GM18517 (cell line): ENCODE data around the gene CHAC2.
"Not testable (repeated sequence)": the region's sequence is repeated elsewhere in the genome, so short reads cannot be mapped to it uniquely, and the experiment has no call there.

Source experiments
- ATAC-seq: cut with Tn5 transposase; IDR thresholded peaks from one replicate; pipeline ENCODE4 v1.9.1; 2021; ENCODE audit warnings: mild to moderate bottlenecking, moderate library complexity; ENCODE audit not compliant: unreplicated experiment

Gene CHAC2

DNA sequence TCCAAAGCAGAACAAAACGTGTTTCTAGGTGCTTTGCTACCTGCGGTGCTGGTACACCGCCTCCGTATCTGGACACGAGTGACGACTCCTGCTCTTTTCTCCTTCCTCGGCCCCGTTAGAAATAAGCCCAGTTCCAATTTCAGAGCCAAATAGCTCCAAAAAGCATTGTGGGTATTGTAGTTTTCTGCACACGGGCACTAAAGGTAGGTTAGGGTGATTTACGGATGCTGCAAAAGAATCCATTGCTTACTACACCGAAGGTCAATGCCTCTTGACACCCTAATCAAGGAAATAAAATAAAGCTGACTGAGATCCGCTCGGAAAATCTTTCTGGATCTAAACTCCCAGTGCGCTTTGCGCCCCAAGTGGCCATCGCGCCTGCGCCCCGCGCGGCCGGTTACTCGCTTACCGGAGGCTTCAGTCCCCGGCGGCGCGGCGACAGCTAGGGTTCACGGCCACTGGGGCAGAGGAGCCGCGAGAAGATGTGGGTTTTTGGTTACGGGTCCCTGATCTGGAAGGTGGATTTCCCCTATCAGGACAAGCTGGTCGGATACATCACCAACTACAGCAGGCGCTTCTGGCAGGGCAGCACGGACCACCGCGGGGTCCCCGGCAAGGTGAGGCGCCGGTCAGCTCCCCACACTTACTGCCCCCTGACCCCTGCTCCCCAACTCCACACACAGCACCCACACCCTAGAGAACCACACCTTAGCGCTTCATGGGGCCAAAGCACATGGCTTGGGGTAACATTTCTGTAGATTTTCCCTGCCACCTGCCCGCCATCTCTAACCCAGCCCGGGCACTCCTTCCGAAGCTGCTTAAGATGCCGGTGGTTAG is at the start of gene CHAC2:
Gene CHAC2 (plus strand): TSS at position 400 of the 837 bp plus-strand sequence. CDS start 83 bp downstream, at position 483.
- peak; percentile 87 for ATAC-seq

DNA sequence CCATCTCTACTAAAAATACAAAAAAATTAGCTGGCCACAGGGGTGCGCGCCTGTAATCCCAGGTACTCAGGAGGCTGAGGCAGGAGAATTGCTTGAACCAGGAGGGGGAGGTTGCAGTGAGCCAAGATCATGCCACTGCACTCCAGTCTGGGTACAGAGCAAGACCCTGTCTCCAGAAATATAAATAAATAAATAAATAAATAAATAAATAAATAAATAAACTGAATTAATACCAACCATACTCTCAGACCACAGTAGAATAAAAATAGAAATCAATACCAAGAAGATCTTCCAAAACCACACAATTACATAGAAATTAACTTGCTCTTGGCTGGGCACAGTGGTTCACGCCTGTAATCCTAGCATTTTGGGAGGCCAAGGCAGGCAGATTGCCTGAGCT is 46.7 kb upstream of the CHAC2 start:
- ATAC-seq = not testable (repeated sequence)

- ATAC-seq = no peak
Observed at GRCh38 chr2:53724536-53724935, 43.1 kb upstream of the CHAC2 start.

DNA sequence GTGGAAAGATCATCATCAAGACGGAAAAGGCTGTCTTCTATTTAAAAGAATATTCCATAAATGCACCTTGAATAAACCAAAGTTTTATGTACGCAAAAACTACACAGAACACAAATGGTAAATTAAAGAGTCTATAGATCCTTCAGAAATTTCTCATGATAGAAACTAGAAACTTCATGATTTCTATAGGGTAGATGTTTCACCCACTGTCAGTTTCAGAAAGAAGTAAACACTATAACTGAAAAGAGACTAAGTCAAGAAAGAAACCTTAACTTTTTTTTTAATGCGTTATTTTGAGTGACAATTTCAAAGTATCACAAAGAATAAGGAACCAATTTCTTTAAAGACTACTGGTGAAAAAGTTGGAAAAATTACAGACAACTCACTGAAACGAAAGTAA is 41.9 kb upstream of the CHAC2 start:
- ATAC-seq = no peak

DNA sequence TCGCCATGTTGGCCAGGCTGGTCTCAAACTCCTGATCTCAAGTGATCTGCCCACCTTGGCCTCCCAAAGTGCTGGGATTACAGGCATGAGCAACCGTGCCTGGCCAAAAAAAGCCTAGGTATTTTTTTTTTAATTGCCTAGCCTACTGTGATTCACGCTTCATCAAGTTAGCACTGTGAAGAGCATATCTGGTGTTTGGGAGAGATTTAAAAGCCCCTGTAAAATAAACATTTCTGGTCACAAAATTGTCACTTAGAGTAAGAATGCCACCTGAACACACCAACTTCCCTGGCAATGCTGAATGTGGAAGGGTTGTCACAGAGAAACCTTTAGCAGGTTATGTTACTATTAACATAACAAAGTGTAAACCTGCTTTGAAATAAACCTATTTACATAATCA is 39.7 kb upstream of the CHAC2 start:
- no peak for ATAC-seq

DNA sequence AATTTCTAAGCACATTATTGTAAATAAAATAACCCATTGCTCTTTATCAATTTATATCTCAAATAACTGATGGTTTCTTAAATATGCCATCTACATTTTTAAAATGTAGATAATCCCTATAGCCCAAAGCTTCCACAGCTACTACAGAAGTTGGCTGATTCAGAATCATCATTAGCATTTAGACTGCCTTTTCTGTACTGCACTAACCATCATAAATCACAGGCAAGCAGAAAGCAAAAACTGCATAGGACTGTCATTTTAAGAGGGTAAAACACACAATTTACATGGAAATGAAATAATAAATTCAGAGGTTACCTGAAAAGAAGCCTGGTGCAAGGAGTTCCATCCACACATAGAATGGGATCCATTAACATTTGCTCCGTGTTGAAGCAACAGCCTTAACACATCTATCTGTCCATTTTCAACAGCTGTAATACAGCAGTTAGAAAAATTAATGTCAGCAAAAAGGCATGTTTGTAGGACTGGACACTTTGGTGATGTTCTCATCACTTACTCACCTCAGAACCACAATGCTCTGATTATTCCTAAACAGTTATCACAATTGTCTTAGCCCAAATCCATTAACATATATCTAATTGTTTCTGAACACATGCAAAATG is 38.4 kb upstream of the CHAC2 start:
- ATAC-seq = no peak

GRCh38 chr2:53737091-53737490 is 30.5 kb upstream of the CHAC2 start:
- no peak for ATAC-seq

GRCh38 chr2:53739032-53739431 is 28.6 kb upstream of the CHAC2 start:
- ATAC-seq = no peak

DNA sequence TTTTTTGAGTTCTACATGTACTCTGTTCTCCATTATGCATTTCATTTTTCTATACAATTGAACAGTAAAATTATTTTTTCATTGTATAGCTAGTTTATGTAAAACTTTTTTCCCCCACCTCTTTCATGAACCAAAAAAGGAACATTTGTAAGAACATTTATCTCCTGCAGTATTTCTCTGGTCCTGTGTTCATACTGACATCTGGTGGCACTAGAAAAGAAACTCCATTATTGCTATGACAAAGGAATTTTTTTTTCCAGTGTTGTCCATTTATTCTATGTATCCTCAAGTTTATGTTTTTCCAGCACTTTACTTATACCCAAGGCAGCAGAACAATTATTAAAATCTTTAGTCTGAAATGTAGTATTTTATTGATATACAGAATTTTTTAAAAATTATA is 27.4 kb upstream of the CHAC2 start:
- ATAC-seq = no peak

DNA sequence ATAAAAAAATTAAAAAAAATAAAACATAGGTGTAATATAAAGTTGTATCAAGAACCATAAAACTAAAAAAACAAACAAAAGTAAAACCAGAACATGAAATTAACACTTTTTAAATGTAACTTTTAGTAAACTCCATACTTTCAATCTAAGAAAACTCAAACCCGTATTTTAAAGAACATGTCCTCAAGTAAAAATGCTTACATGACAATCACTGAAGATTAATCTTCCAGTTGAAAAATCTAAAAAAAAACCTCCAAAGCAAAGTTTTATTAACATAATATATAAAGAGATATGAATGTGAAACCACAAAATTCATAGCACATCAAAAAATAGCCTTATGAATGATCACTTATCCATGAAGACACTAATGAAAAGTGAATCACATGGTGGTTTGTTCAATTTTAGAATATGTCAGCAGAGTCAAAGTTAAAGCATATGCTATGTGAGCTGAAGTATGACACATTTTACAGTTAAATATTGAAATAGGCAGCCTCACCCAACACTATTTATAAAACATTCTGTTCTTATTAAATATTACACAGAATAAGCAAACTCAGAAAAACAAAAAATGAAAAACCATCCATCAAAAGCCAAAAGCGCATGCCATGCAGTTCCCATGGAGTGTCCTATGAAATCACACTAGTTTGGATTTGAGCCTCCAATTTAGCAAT is 23.1 kb upstream of the CHAC2 start:
- ATAC-seq = no peak

GRCh38 chr2:53750041-53750768 is 17.4 kb upstream of the CHAC2 start:
- no peak for ATAC-seq

DNA sequence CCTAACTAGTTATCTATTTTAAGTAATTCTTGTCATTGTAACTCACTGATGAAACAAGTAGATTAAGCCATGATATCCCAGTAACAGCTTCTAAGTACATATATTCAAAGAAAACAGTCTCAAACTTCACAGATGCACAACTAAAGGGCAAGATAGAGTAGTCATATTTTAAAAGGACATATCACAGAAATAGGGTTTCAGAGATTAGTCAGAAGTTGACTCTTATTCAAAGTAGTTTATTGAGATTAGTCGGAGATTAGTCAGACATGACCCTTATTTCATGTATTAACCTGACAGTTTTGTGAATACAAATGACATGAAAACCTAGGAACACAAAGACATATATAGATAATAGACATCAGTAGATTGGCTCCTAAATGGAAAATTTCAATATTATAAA is 15.9 kb upstream of the CHAC2 start:
- peak; percentile 95 for ATAC-seq

GRCh38 chr2:53752385-53752784 is 15.2 kb upstream of the CHAC2 start:
- no peak for ATAC-seq

DNA sequence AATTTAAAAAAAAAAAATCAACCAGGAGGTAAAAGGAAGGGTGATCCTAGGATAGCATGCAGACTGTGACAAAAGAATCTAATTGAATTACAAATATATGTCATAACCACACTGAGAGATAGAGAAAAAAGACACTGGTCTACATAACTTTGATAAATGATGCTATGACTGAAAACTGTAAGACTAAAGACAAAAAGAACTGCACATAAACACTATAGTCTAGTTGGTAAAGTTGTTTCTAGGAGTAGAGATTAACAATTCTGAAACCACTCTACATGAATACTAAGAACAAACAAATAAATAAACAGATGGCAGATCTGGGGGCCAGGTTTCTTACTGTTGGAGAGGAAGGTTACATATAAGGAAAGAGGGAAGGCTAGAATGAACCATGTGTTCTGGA is 14.6 kb upstream of the CHAC2 start:
- no peak for ATAC-seq

GRCh38 chr2:53755121-53755520 is 12.5 kb upstream of the CHAC2 start:
- ATAC-seq = no peak

GRCh38 chr2:53756644-53757043 is 11.0 kb upstream of the CHAC2 start:
- ATAC-seq = no peak

GRCh38 chr2:53757206-53757605 is 10.4 kb upstream of the CHAC2 start:
- ATAC-seq = not testable (repeated sequence)

GRCh38 chr2:53765767-53766166 is 1.8 kb upstream of the CHAC2 start:
- no peak for ATAC-seq

- peak; percentile 38 for ATAC-seq
Observed at GRCh38 chr2:53768242-53768542, 588 bp downstream of the CHAC2 start.

- no peak for ATAC-seq
Observed at GRCh38 chr2:53769318-53769945, 1.8 kb downstream of the CHAC2 start.

DNA sequence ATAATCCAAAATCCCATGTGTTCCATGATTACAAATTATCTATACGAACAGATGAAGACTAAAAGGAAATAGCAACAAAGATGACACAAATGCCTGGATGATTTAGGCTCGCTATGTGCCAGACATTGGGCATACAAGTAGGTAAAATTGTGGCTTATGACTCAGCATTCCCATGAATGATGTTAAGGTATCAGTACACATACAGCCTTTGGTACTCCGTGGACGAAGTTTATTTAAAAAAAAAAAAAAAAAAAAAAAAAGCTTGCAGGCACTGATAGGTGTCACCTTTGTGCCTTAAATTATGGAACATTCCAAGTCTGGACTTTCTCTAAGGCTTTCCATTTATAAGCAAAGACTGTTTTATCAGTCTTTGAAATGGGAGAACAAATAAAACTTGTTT is 2.7 kb downstream of the CHAC2 start:
- ATAC-seq = no peak
